GM19239 (cell line): Measurements from ENCODE around the gene SKA2.
"Not testable (repeated sequence)": the region's sequence is repeated elsewhere in the genome, so short reads cannot be mapped to it uniquely, and the experiment has no call there.

Source experiments
- DNase-seq: peaks from one replicate; pipeline ENCODE4 v3.0.0; 2011; ENCODE audit warnings: low spot score; ENCODE audit not compliant: insufficient read length
- FAIRE-seq: peaks from 2 replicates; lab custom pipeline; 2011; peaks lifted over from hg19 to GRCh38; lab: Jason Lieb, UNC

The SKA2 gene

GRCh38 chr17:59154292-59154720 is 680 bp downstream of the SKA2 start:
- FAIRE-seq = no peak
- no peak for DNase-seq

GRCh38 chr17:59152925-59153324 is 2.1 kb downstream of the SKA2 start:
- DNase-seq = no peak
- FAIRE-seq = no peak

GRCh38 chr17:59151591-59151990 is 3.4 kb downstream of the SKA2 start:
- no peak for DNase-seq
- FAIRE-seq = no peak

- no peak for FAIRE-seq
Observed at GRCh38 chr17:59151006-59151405, 4.0 kb downstream of the SKA2 start.

GRCh38 chr17:59149841-59150511 is 5.0 kb downstream of the SKA2 start:
- DNase-seq (no peak), FAIRE-seq (no peak)

More at GRCh38 chr17:59151006-59151405, 4.0 kb downstream of the SKA2 start:
- DNase-seq = no peak

- DNase-seq (no peak), FAIRE-seq (no peak)
Observed at GRCh38 chr17:59149051-59149450, 5.9 kb downstream of the SKA2 start.

- DNase-seq (no peak), FAIRE-seq (no peak)
Observed at GRCh38 chr17:59145571-59146096, 9.4 kb downstream of the SKA2 start.

GRCh38 chr17:59141860-59142259 is 13.1 kb downstream of the SKA2 start:
- no peak for FAIRE-seq

GRCh38 chr17:59139939-59140338 is 15.0 kb downstream of the SKA2 start:
- DNase-seq (no peak), FAIRE-seq (no peak)

More at GRCh38 chr17:59141860-59142259, 13.1 kb downstream of the SKA2 start:
- no peak for DNase-seq

- FAIRE-seq, DNase-seq: not testable (repeated sequence)
Observed at GRCh38 chr17:59138339-59138738, 16.6 kb downstream of the SKA2 start.

GRCh38 chr17:59131131-59131530 is 23.9 kb downstream of the SKA2 start:
- DNase-seq (no peak), FAIRE-seq (no peak)

- no peak for DNase-seq
- FAIRE-seq = no peak
Observed at GRCh38 chr17:59129814-59130213, 25.2 kb downstream of the SKA2 start.

- no peak for FAIRE-seq
Observed at GRCh38 chr17:59126809-59127417, 28.1 kb downstream of the SKA2 start.

GRCh38 chr17:59124665-59125064 is 30.3 kb downstream of the SKA2 start:
- FAIRE-seq = no peak
- DNase-seq = no peak

More at GRCh38 chr17:59126809-59127417, 28.1 kb downstream of the SKA2 start:
- no peak for DNase-seq

- FAIRE-seq (no peak), DNase-seq (no peak)
Observed at GRCh38 chr17:59121901-59122480, 33.0 kb downstream of the SKA2 start.

- FAIRE-seq = no peak
Observed at GRCh38 chr17:59115474-59115873, 39.5 kb downstream of the SKA2 start.

GRCh38 chr17:59111539-59111938 is 43.4 kb downstream of the SKA2 start:
- FAIRE-seq = no peak
- no peak for DNase-seq

More at GRCh38 chr17:59115474-59115873, 39.5 kb downstream of the SKA2 start:
- no peak for DNase-seq

- DNase-seq = no peak
- no peak for FAIRE-seq
Observed at GRCh38 chr17:59110973-59111372, 44.0 kb downstream of the SKA2 start.

GRCh38 chr17:59108400-59109102 is 46.4 kb downstream of the SKA2 start:
- no peak for DNase-seq
- no peak for FAIRE-seq

GRCh38 chr17:59107306-59107670 is 47.7 kb downstream of the SKA2 start:
- FAIRE-seq (peak; percentile 39), DNase-seq (no peak)
